Measurements from ENCODE around the gene LAIR2.

Gene LAIR2

GRCh38 chr19:54502518-54503048 is at the start of gene LAIR2:
Gene LAIR2 (plus strand): TSS chr19:54502831. CDS start chr19:54502919, 88 bp downstream.
- DNase-seq: peak; percentile 4 to 20

GRCh38 chr19:54453921-54454780 is 48.5 kb upstream of the LAIR2 start:
- no peak for DNase-seq

GRCh38 chr19:54454781-54455675 is 47.6 kb upstream of the LAIR2 start:
- DNase-seq: no peak

GRCh38 chr19:54455786-54456422 is 46.7 kb upstream of the LAIR2 start:
- no peak for DNase-seq

GRCh38 chr19:54456423-54457373 is 45.9 kb upstream of the LAIR2 start:
- no peak for DNase-seq

GRCh38 chr19:54457773-54458647 is 44.6 kb upstream of the LAIR2 start:
- DNase-seq: no peak

- no peak for DNase-seq
Observed at GRCh38 chr19:54458648-54459281, 43.9 kb upstream of the LAIR2 start.

- no peak for DNase-seq
Observed at GRCh38 chr19:54459282-54460229, 43.1 kb upstream of the LAIR2 start.

- no peak for DNase-seq
Observed at GRCh38 chr19:54460230-54461005, 42.2 kb upstream of the LAIR2 start.

GRCh38 chr19:54461210-54461609 is 41.4 kb upstream of the LAIR2 start:
- no peak for DNase-seq

GRCh38 chr19:54461613-54462012 is 41.0 kb upstream of the LAIR2 start:
- DNase-seq: no peak

- DNase-seq: no peak
Observed at GRCh38 chr19:54462047-54462654, 40.5 kb upstream of the LAIR2 start.

- peak; percentile 67 to 70 for DNase-seq
Observed at GRCh38 chr19:54462655-54463530, 39.7 kb upstream of the LAIR2 start.

- DNase-seq: peak; percentile 96 to 98
Observed at GRCh38 chr19:54463531-54464043, 39.0 kb upstream of the LAIR2 start, which contains the start of gene LENG9. Gene LENG9 (minus strand): TSS chr19:54463778. CDS start chr19:54463526, 252 bp downstream.

GRCh38 chr19:54464044-54464629 is 38.5 kb upstream of the LAIR2 start:
- peak in 1 of 2 donors; percentile 91 for DNase-seq
